SK-N-SH treated with all-trans-retinoic acid at 6 μM for 48 hours (cell line): ENCODE results near the gene SEMA4B.

Source experiments
- ATAC-seq: fragments of 200-7000 bp; cut with Tn5 transposase; 3 replicates; pipeline ENCODE4 v1.9.1; 2020; ENCODE audit warnings: mild to moderate bottlenecking, moderate library complexity
- ARNTL ChIP-seq: fragments of 450-650 bp; formaldehyde crosslinking; IDR thresholded peaks from 2 replicates; pipeline ENCODE4 v1.5.0; 2020; ENCODE audit warnings: low read depth, mild to moderate bottlenecking, moderate library complexity, borderline replicate concordance
- BACH2 ChIP-seq: fragments of 250-450 bp; sonication (Bioruptor Pico); IDR thresholded peaks from 2 replicates; pipeline ENCODE4 v1.9.0; 2021; ENCODE audit warnings: mild to moderate bottlenecking, borderline replicate concordance
- CSDC2 ChIP-seq: fragments of 250-450 bp; sonication (Bioruptor Pico); IDR thresholded peaks from 2 replicates; pipeline ENCODE4 v1.5.0; 2020; ENCODE audit warnings: mild to moderate bottlenecking, moderate library complexity
- ESRRG ChIP-seq: fragments of 250-450 bp; sonication (Bioruptor Pico); IDR thresholded peaks from 2 replicates; pipeline ENCODE4 v1.6.1; 2021; ENCODE audit warnings: mild to moderate bottlenecking
- ISL1 ChIP-seq: fragments of 250-450 bp; sonication (Bioruptor Pico); IDR thresholded peaks from 2 replicates; pipeline ENCODE4 v2.1.2; 2022; ENCODE audit warnings: mild to moderate bottlenecking, moderate library complexity
- POU6F1 ChIP-seq: fragments of 250-450 bp; sonication (Bioruptor Pico); IDR thresholded peaks from 2 replicates; pipeline ENCODE4 v1.8.0; 2021; ENCODE audit warnings: low read depth, mild to moderate bottlenecking, moderate library complexity, borderline replicate concordance
- SNAI2 ChIP-seq: fragments of 250-450 bp; sonication (Bioruptor Pico); IDR thresholded peaks from 2 replicates; pipeline ENCODE4 v1.5.0; 2020; ENCODE audit warnings: mild to moderate bottlenecking, moderate library complexity
- TOX ChIP-seq: fragments of 250-450 bp; sonication (Bioruptor Pico); IDR thresholded peaks from 2 replicates; pipeline ENCODE4 v1.8.0; 2021; ENCODE audit warnings: mild to moderate bottlenecking, moderate library complexity, borderline replicate concordance
- TSHZ2 ChIP-seq: fragments of 250-450 bp; sonication (Bioruptor Pico); IDR thresholded peaks from 2 replicates; pipeline ENCODE4 v1.5.0; 2020; ENCODE audit warnings: mild to moderate bottlenecking, moderate library complexity
- ZC3H10 ChIP-seq: fragments of 250-450 bp; sonication (Bioruptor Pico); IDR thresholded peaks from 2 replicates; pipeline ENCODE4 v1.5.1; 2021; ENCODE audit warnings: mild to moderate bottlenecking, moderate library complexity
- ZFP3 ChIP-seq: fragments of 250-450 bp; sonication (Bioruptor Pico); IDR thresholded peaks from 2 replicates; pipeline ENCODE4 v1.5.0; 2020; ENCODE audit warnings: mild to moderate bottlenecking, moderate library complexity
- ZFP30 ChIP-seq: fragments of 450-650 bp; formaldehyde crosslinking; IDR thresholded peaks from 2 replicates; pipeline ENCODE4 v1.5.0; 2022; ENCODE audit warnings: mild to moderate bottlenecking, moderate library complexity
- ZNF565 ChIP-seq: fragments of 450-650 bp; formaldehyde crosslinking; conservative IDR thresholded peaks from 2 replicates; pipeline ENCODE4 v1.5.0; 2020; ENCODE audit warnings: low read depth, mild to moderate bottlenecking, moderate library complexity

SEMA4B gene

GRCh38 chr15:90222547-90222946, 21.4 kb downstream of the SEMA4B start (continued):
- TF ChIP-seq TSHZ2, result no peak

GRCh38 chr15:90223441-90224165, 22.5 kb downstream of the SEMA4B start:
- no peak for ATAC-seq

GRCh38 chr15:90225047-90225446, 23.9 kb downstream of the SEMA4B start:
- TF ChIP-seq TOX (CRISPR knock-in tag) (no peak), ZFP30 (CRISPR knock-in tag) (no peak), ZNF565 (CRISPR knock-in tag) (no peak), SNAI2 (CRISPR knock-in tag) (no peak), ZC3H10 (CRISPR knock-in tag) (no peak), POU6F1 (CRISPR knock-in tag) (no peak)
- ATAC-seq, result no peak

More at GRCh38 chr15:90223441-90224165, 22.5 kb downstream of the SEMA4B start:
- TF ChIP-seq BACH2 (CRISPR knock-in tag) (no peak), ZFP3 (CRISPR knock-in tag) (no peak)

GRCh38 chr15:90225504-90226234, 24.5 kb downstream of the SEMA4B start:
- TF ChIP-seq ZC3H10 (CRISPR knock-in tag) (no peak), ISL1 (CRISPR knock-in tag) (no peak), CSDC2 (CRISPR knock-in tag) (no peak), TSHZ2 (no peak), ARNTL (no peak), POU6F1 (CRISPR knock-in tag) (no peak)
- no peak for ATAC-seq

GRCh38 chr15:90227336-90227735, 26.2 kb downstream of the SEMA4B start:
- ATAC-seq, result no peak
- no peak for TF ChIP-seq ZNF565 (CRISPR knock-in tag)
- TF ChIP-seq ZFP30 (CRISPR knock-in tag), result no peak
- TF ChIP-seq ARNTL, result no peak
- no peak for TF ChIP-seq ESRRG (CRISPR knock-in tag)
- TF ChIP-seq CSDC2 (CRISPR knock-in tag), result no peak
- no peak for TF ChIP-seq SNAI2 (CRISPR knock-in tag)
